ENCODE data around the gene MAPK1. TPM values are rescaled to one million over a fixed set of nuclear protein-coding genes. Genes with fewer than 3 reads are reported as not detected.
A peak's percentile ranks its signal among the peaks of the same experiment; 100 is the strongest.

Gene MAPK1
- total RNA-seq, 1 experiment from 2014 or later: 90.3 TPM

GRCh38 chr22:21835378-21835777 lies 32.1 kb downstream of the MAPK1 start:
- no peak overlapping the region for H3K27ac ChIP-seq (ENCODE audit: insufficient read length, low read depth, low read length)
- H3K27ac Mint-ChIP-seq: peak overlapping the region in 1 of 3 experiments; percentile 85; a peak in 3 of 7 replicates
- no peak overlapping the region for H4K5ac ChIP-seq (ENCODE audit: insufficient read length, low read depth, low read length)

More at GRCh38 chr22:21835378-21835777, 32.1 kb downstream of the MAPK1 start:
- Histone ChIP-seq H3K9me3 (ENCODE audit: control insufficient read depth, low read depth, low read length) (no peaks in the 10 kb centered on the region), H3K4ac (ENCODE audit: low read depth, low read length) (no peak overlapping the region), H2BK12ac (ENCODE audit: insufficient read length, low read depth, low read length) (no peak overlapping the region), H4K20me1 (ENCODE audit: control insufficient read depth, insufficient read depth, insufficient read length) (no peaks in the 10 kb centered on the region), H4K8ac (replicated peaks; ENCODE audit: insufficient read length, low read depth, low read length) (no peak overlapping the region), H3K27me3 (ENCODE audit: insufficient read depth, low read length) (no peaks in the 10 kb centered on the region), H3K79me2 (ENCODE audit: insufficient read depth, low read length) (peaks cover 26% of the 10 kb centered on the region; the same call in 1 of the 2 replicates), H4K91ac (ENCODE audit: insufficient read length, low read depth, low read length) (no peak overlapping the region), H3K56ac (ENCODE audit: insufficient read length, low read depth, low read length) (no peak overlapping the region), H2AFZ (ENCODE audit: low read length) (no peak overlapping the region), H2BK120ac (ENCODE audit: low read depth, low read length, poor library complexity, severe bottlenecking) (no peak overlapping the region), H3K14ac (ENCODE audit: insufficient read depth, low read length) (no peak overlapping the region), H3K9ac (ENCODE audit: extremely low read depth, insufficient read length, low read length) (no peak overlapping the region), H3T11ph (ENCODE audit: low read length) (no peak overlapping the region), H3K4me2 (ENCODE audit: insufficient read depth, insufficient read length, low read length) (no peak overlapping the region), H3K23ac (ENCODE audit: insufficient read length, low read depth, low read length) (no peak overlapping the region), H2BK20ac (ENCODE audit: low read depth, low read length, poor library complexity, severe bottlenecking) (no peak overlapping the region), H2AK5ac (ENCODE audit: insufficient read length, low read length) (no peak overlapping the region), H3K23me2 (ENCODE audit: insufficient read length, low read depth, low read length, poor library complexity, severe bottlenecking) (no peaks in the 10 kb centered on the region), H2BK5ac (ENCODE audit: insufficient read length, low read length) (no peak overlapping the region), H3K4me1 (ENCODE audit: insufficient read depth, low read length) (no peaks in the 10 kb centered on the region; the same call in 1 of the 2 replicates), H3K79me1 (ENCODE audit: insufficient read depth, low read depth, low read length, poor library complexity, severe bottlenecking) (peaks cover 24% of the 10 kb centered on the region), H3K18ac (ENCODE audit: insufficient read length, low read depth, low read length) (no peak overlapping the region), H2BK15ac (ENCODE audit: low read depth, low read length) (no peak overlapping the region)
- Mint-ChIP-seq H3K36me3 (ENCODE audit: insufficient read depth in 1 of 3, low read depth in 3 of 3) (no peaks in the 10 kb centered on the region), H3K4me1 (peaks cover 29 to 44% of the 10 kb centered on the region in 2 experiments), H3K27me3 (ENCODE audit: low read depth) (no peaks in the 10 kb centered on the region), H3K9me3 (no peaks in the 10 kb centered on the region), H3K4me3 (no peak overlapping the region; a peak in 1 of 5 replicates)
- no CpG with 5 or more reads among the region's 2 CpGs for WGBS (ENCODE audit: extremely low coverage, insufficient read length, low lambda C conversion rate)
- no peak for DNase-seq
- TF ChIP-seq CTCF (conservative IDR thresholded peaks at IDR 0.05): no peak

Measured in H9 (cell line).